Natural killer cell treated with Interleukin-12 subunit alpha and Interleukin-12 subunit beta and Interleukin-15 and Interleukin-18, amount 100 ng/mL, for 72 hours (primary cell): ENCODE results near the gene ZNF552. TPM values are rescaled to one million over a fixed set of nuclear protein-coding genes. Genes with fewer than 3 reads are reported as not detected.
"Not testable (repeated sequence)": the region's sequence is repeated elsewhere in the genome, so short reads cannot be mapped to it uniquely, and the experiment has no call there.

Experiments
- ATAC-seq, 2 donors: fragments of 150-1000 bp; cut with Tn5 transposase in 1 of 2; sonication (Bioruptor Pico), chemical (Tn5 transposase) in 1 of 2; 2 replicates each; pipeline ENCODE4 v1.10.0; 2021
- DNase-seq: peaks from one replicate; pipeline ENCODE4 v3.0.0; 2022; ENCODE audit warnings: low spot score
- H3K27ac Mint-ChIP-seq, 2 donors: 1 replicate in 1 of 2; 2 replicates in 1 of 2; pipeline ENCODE4 v1.8.0; 2022; ENCODE audit warnings: mixed read lengths in 2 of 2, mild to moderate bottlenecking in 1 of 2, moderate library complexity in 1 of 2
- H3K27me3 Mint-ChIP-seq, 2 donors: 1 replicate in 1 of 2; 2 replicates in 1 of 2; pipeline ENCODE4 v1.8.0; 2022; ENCODE audit warnings: mixed read lengths in 2 of 2
- H3K36me3 Mint-ChIP-seq: one replicate; pipeline ENCODE4 v1.8.0; 2022; ENCODE audit warnings: mixed read lengths
- H3K4me1 Mint-ChIP-seq, 2 donors: 1 replicate in 1 of 2; 2 replicates in 1 of 2; pipeline ENCODE4 v1.8.0; 2022; ENCODE audit warnings: low read depth in 2 of 2, mixed read lengths in 2 of 2, mild to moderate bottlenecking in 1 of 2
- H3K4me3 Mint-ChIP-seq: one replicate; pipeline ENCODE4 v1.8.0; 2022; ENCODE audit warnings: mixed read lengths
- H3K9me3 Mint-ChIP-seq: 2 replicates; pipeline ENCODE4 v1.8.0; 2022; ENCODE audit warnings: mixed read lengths
- total RNA-seq, 2 donors: library from RNA; stranded (reverse); gene quantifications; one replicate each; pipeline ENCODE4 v1.2.3, GENCODE V29; 2022

Gene ZNF552
- 10 to 100 TPM in 1 of 2 donors, 1 to 10 TPM in 1; 6.8 to 10.9 TPM for total RNA-seq

GRCh38 chr19:57814505-57815246 lies at the start of gene ZNF552:
TSS of gene ZNF552 (minus strand) at chr19:57814913. CDS start at chr19:57814743, 170 bp downstream.
- peak; percentile 88 to 91 for ATAC-seq
- Mint-ChIP-seq H3K27me3 (no peaks in the 10 kb centered on the region), H3K27ac (peak within 1 kb of the TSS; percentile 85 to 95), H3K9me3 (no peaks in the 10 kb centered on the region), H3K4me1 (peaks cover 33 to 46% of the 10 kb centered on the region in 2 donors), H3K4me3 (peak within 1 kb of the TSS; percentile 97), H3K36me3 (peaks cover 4% of the 10 kb centered on the region)
- peak; percentile 79 for DNase-seq

DNA sequence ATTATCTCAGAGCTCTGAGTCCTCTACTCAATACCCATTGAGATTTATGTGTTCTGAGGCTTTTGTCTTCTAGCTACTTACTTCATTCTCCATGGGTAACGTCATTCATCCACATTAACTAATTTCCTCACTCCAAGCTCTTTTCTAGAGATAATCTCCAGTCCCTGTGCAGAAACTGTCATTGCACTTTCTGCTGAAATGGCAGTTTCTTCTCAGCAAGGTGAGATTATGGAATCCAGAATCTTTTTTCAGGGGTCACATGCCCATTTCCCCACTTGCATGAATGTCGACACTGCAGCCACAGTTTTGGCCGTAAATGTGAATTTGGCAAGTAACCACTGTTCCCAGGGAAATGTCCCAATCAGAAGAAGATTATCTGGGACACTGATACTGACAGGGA lies 47.6 kb upstream of the ZNF552 start:
- not testable (repeated sequence) for H3K4me3 Mint-ChIP-seq, H3K27ac Mint-ChIP-seq, ATAC-seq, H3K4me1 Mint-ChIP-seq, DNase-seq, H3K9me3 Mint-ChIP-seq, H3K27me3 Mint-ChIP-seq
- H3K36me3 Mint-ChIP-seq: peaks cover 51% of the 10 kb centered on the region

DNA sequence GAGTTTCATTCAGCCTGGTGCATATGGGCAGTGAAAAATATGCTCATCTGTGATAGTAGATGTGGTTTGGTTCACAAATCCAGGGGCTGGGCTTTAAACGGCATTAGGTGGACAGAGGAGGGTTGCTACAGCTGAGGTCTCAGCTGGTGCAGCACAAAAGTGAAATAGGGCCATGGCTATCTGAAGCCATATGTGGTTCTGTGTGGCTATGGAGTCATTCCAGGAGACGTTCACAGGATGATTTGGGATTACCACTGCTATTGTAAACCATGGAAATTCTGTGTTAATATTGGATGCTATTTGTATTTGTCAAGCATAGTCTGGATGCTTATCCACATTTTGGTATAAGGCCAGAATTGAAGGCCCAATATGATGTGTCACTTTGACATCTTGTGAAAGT lies 39.4 kb upstream of the ZNF552 start:
- not testable (repeated sequence) for ATAC-seq, H3K27me3 Mint-ChIP-seq, DNase-seq, H3K4me3 Mint-ChIP-seq, H3K27ac Mint-ChIP-seq, H3K9me3 Mint-ChIP-seq
- H3K4me1 Mint-ChIP-seq: peaks cover 23 to 29% of the 10 kb centered on the region in 2 donors
- H3K36me3 Mint-ChIP-seq: peaks cover 34% of the 10 kb centered on the region

DNA sequence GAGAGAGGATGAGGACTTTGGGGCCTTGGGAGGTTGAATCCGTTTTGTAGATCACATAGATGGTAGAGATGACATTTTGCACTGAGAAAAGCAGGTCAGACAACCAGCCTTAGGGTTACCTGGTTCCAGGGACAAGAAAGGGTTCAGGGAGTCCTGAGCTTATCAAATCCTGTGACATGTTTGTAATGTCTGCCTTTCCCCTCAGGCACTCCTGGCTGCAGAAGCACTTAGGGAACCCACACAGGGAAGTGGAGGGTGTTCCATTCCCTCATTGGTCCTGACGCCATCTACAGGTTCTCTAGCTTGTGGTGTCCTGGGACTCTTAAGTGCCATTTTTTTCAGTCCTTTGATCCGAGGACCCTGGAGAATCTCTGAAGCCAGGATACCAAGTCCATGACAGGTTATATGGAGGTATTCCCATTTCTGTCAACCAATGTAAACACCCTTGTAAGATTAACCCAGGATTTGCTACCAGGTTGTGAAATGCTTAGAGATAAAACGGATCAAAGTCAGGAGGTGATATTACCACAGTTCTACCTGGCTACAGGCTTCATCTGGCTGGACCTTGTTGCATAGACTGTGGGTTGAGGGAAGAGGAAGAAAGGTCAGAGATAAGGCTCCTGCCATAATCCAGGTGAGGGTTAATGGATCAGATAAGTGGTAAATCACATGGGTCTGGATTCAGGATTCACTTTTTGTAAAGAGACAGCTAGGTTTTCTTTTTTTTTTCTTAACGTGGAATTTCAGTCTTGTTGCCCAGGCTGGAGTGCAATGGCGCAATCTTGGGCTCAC lies 37.3 kb upstream of the ZNF552 start:
- not testable (repeated sequence) for ATAC-seq, H3K4me3 Mint-ChIP-seq, H3K27me3 Mint-ChIP-seq, H3K9me3 Mint-ChIP-seq, DNase-seq
- peaks cover 27% of the 10 kb centered on the region for H3K36me3 Mint-ChIP-seq
- peak overlapping the region in 1 of 2 donors; percentile 96 for H3K27ac Mint-ChIP-seq
- peaks cover 25% of the 10 kb centered on the region in 2 donors for H3K4me1 Mint-ChIP-seq

GRCh38 chr19:57850553-57851017 lies 35.9 kb upstream of the ZNF552 start:
- DNase-seq (no peak), ATAC-seq (no peak)
- Mint-ChIP-seq H3K4me3 (peak overlapping the region; percentile 97), H3K9me3 (no peaks in the 10 kb centered on the region), H3K27ac (peak overlapping the region; percentile 90 to 96), H3K36me3 (peaks cover 23% of the 10 kb centered on the region), H3K4me1 (peaks cover 23 to 24% of the 10 kb centered on the region in 2 donors), H3K27me3 (no peaks in the 10 kb centered on the region)

GRCh38 chr19:57849666-57850473 lies 35.2 kb upstream of the ZNF552 start, which contains the start of gene ZNF587:
TSS of gene ZNF587 (plus strand) at chr19:57849859. CDS start at chr19:57850039, 180 bp downstream.
- DNase-seq (peak; percentile 87), ATAC-seq (peak; percentile 99 to 100)
- Mint-ChIP-seq H3K4me3 (peak within 1 kb of the TSS; percentile 97), H3K27ac (peak within 1 kb of the TSS; percentile 90 to 96), H3K4me1 (peaks cover 23 to 24% of the 10 kb centered on the region in 2 donors), H3K36me3 (peaks cover 23% of the 10 kb centered on the region)
- H3K9me3 Mint-ChIP-seq, H3K27me3 Mint-ChIP-seq: not testable (repeated sequence)

GRCh38 chr19:57849162-57849665 lies 34.5 kb upstream of the ZNF552 start:
- H3K36me3 Mint-ChIP-seq: peaks cover 23% of the 10 kb centered on the region
- H3K27ac Mint-ChIP-seq: peak overlapping the region; percentile 90 to 96
- H3K4me1 Mint-ChIP-seq: peaks cover 23 to 24% of the 10 kb centered on the region in 2 donors
- H3K4me3 Mint-ChIP-seq: peak overlapping the region; percentile 97
- not testable (repeated sequence) for DNase-seq, H3K9me3 Mint-ChIP-seq, H3K27me3 Mint-ChIP-seq
- ATAC-seq: peak in 1 of 2 donors; percentile 25

- H3K4me1 Mint-ChIP-seq: peaks cover 18 to 20% of the 10 kb centered on the region in 2 donors
- not testable (repeated sequence) for H3K4me3 Mint-ChIP-seq, ATAC-seq, H3K9me3 Mint-ChIP-seq, DNase-seq, H3K27ac Mint-ChIP-seq, H3K27me3 Mint-ChIP-seq
- H3K36me3 Mint-ChIP-seq: peaks cover 14% of the 10 kb centered on the region
Observed at GRCh38 chr19:57847164-57847563, 32.5 kb upstream of the ZNF552 start.

- Mint-ChIP-seq H3K4me3 (no peak overlapping the region), H3K4me1 (peaks cover 5 to 17% of the 10 kb centered on the region in 2 donors), H3K9me3 (no peaks in the 10 kb centered on the region), H3K36me3 (peaks cover 12% of the 10 kb centered on the region), H3K27me3 (no peaks in the 10 kb centered on the region), H3K27ac (no peak overlapping the region)
- ATAC-seq (no peak), DNase-seq (no peak)
Observed at GRCh38 chr19:57841122-57841763, 26.5 kb upstream of the ZNF552 start.

GRCh38 chr19:57838622-57839191 lies 24.0 kb upstream of the ZNF552 start:
- H3K4me3 Mint-ChIP-seq, ATAC-seq, H3K27me3 Mint-ChIP-seq, DNase-seq, H3K9me3 Mint-ChIP-seq: not testable (repeated sequence)
- H3K4me1 Mint-ChIP-seq: peaks cover 5 to 17% of the 10 kb centered on the region in 2 donors
- H3K36me3 Mint-ChIP-seq: peaks cover 12% of the 10 kb centered on the region
- H3K27ac Mint-ChIP-seq: peak overlapping the region in 1 of 2 donors; percentile 21

GRCh38 chr19:57836991-57837390 lies 22.3 kb upstream of the ZNF552 start:
- peaks cover 5 to 16% of the 10 kb centered on the region in 2 donors for H3K4me1 Mint-ChIP-seq
- H3K36me3 Mint-ChIP-seq: peaks cover 12% of the 10 kb centered on the region
- not testable (repeated sequence) for H3K4me3 Mint-ChIP-seq, DNase-seq, H3K27ac Mint-ChIP-seq, ATAC-seq, H3K9me3 Mint-ChIP-seq, H3K27me3 Mint-ChIP-seq

DNA sequence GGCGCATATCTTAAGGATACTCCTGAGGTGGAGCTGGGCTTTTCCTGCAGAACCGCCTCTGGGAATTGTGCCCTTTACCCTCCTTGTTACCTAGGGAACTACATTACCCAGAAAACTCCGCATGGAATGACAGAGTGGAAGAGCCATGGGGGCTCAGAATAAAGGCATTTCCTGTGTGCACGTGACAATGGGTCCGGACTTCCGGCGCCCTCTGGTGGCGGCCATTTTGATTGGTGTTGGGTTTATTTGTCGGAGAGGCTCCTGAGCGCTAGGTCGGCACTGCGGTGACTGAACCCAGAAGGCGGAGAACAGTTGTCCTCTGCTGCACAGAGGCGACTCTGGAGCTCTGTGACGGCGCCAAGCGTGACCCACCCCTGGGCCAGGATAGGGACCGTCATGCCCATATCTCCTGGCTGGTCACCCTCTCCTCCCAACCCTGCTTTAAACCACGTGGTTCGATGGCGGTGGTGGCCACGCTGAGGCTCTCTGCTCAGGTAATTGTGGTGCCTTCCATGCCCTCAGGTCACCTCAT lies 15.4 kb upstream of the ZNF552 start, which contains the start of gene ZNF587B:
Gene ZNF587B (plus strand): TSS at position 229 of the 532 bp plus-strand sequence. CDS start 230 bp downstream, at position 459.
- H3K27me3 Mint-ChIP-seq: no peaks in the 10 kb centered on the region
- H3K4me3 Mint-ChIP-seq: no peak within 1 kb of the TSS
- H3K4me1 Mint-ChIP-seq: peaks cover 16 to 22% of the 10 kb centered on the region in 2 donors
- no peak for DNase-seq
- no peaks in the 10 kb centered on the region for H3K9me3 Mint-ChIP-seq
- H3K36me3 Mint-ChIP-seq: peaks cover 6% of the 10 kb centered on the region
- peak within 1 kb of the TSS in 1 of 2 donors; percentile 48 for H3K27ac Mint-ChIP-seq
- ATAC-seq: no peak
